ENCODE measurements around the gene AKR7A2. TPM values are rescaled to one million over a fixed set of nuclear protein-coding genes. Genes with fewer than 3 reads are reported as not detected.
A peak's percentile ranks its signal among the peaks of the same experiment; 100 is the strongest.

AKR7A2 gene
- total and polyA plus RNA-seq, 9 of the 15 experiments (the other 6 are each of a cell fraction or from before 2014, with no cell fraction given) = 2.0 to 78.4 (median 49.4) TPM

GRCh38 chr1:19313961-19314882 is 2.3 kb upstream of the AKR7A2 start:
- DNase-seq (ENCODE audit: extremely low read depth in 1 of 4, low spot score in 3 of 4) (no peak), ATAC-seq (no peak), FAIRE-seq (no peak)
- intact Hi-C loops (cut with micrococcal nuclease) (loop anchor here (5.0 kb wide), 1 partner anchor 62 kb away; the partner anchor contains the start of genes EMC1 and MRTO4), in situ Hi-C loops (cut with MboI) (no loop called here)
- H4K20me1 ChIP-seq (replicated peaks; ENCODE audit: control insufficient read depth, insufficient read depth, low read length) = peaks cover 22% of the 10 kb centered on the region
- peaks cover 66% of the 10 kb centered on the region for H3K79me2 ChIP-seq (ENCODE audit: control insufficient read depth, insufficient read depth, low read length)
- BruUV-seq (replicated peaks) = no TSS peak
- H3K9me3 ChIP-seq (replicated peaks; ENCODE audit: control insufficient read depth, insufficient read depth, low read depth, low read length) = no peaks in the 10 kb centered on the region
- peak overlapping the region; percentile 91 for H3K4me2 ChIP-seq (ENCODE audit: insufficient read depth, low read length)
- ChIA-PET POLR2A (interaction anchor here (0.6 to 2.8 kb wide), 7 partner anchors 8 to 76 kb away, joined by 3 to 21 read pairs (median 4); no protein-coding TSS in a partner anchor), CTCF (ENCODE audit: low intra/inter-chr PET ratio) (no interaction called here)
- WGBS (ENCODE audit: insufficient coverage, low coverage, missing lambda C conversion rate) = 77% methylated on average over 10 of the region's 10 CpGs
- H3K27ac ChIP-seq (ENCODE audit: extremely low read depth, low read depth, low read length) = peak overlapping the region; percentile 3; the same call in 1 of the 3 replicates
- no peak overlapping the region for H2AFZ ChIP-seq (ENCODE audit: low read depth, low read length)
- no peak overlapping the region for H3K4me3 ChIP-seq
- TF ChIP-seq ZNF609 (CRISPR knock-in tag; IDR thresholded peaks at IDR 0.05; ENCODE audit: borderline replicate concordance) (0 out of 2 replicates have a peak, but pooled peaks have one; percentile 52), ZNF778 (CRISPR knock-in tag; IDR thresholded peaks at IDR 0.05) (no peak), BRCA1 (IDR thresholded peaks at IDR 0.05) (no peak), BRCA1 (CRISPR knock-in tag; IDR thresholded peaks at IDR 0.05) (0 out of 2 replicates have a peak, but pooled peaks have one; percentile 26)
- H3K27me3 ChIP-seq (ENCODE audit: control insufficient read depth in 2 of 2, insufficient read depth in 2 of 2, low read length in 2 of 2) = no peaks in the 10 kb centered on the region
- peaks cover 2% of the 10 kb centered on the region for H3K9me1 ChIP-seq (ENCODE audit: control insufficient read depth, insufficient read depth, low read length)
- H3K9ac ChIP-seq (ENCODE audit: insufficient read depth in 1 of 2, low read depth in 2 of 2, low read length in 2 of 2) = peak overlapping the region; percentile 6 to 95; a peak in 2 of 4 replicates
- peaks cover 40% of the 10 kb centered on the region for H3K36me3 ChIP-seq (ENCODE audit: control insufficient read depth, insufficient read depth, low read length)
- H3K4me1 ChIP-seq (replicated peaks in 1 of 2; ENCODE audit: control insufficient read depth in 2 of 2, insufficient read depth in 2 of 2, low read length in 2 of 2) = peaks cover 54 to 76% of the 10 kb centered on the region in 2 experiments

Data from K562 (cell line).